NCI-H2081 (cell line): ENCODE results near the gene PBX2.
"Not testable (repeated sequence)": the region's sequence is repeated elsewhere in the genome, so short reads cannot be mapped to it uniquely, and the experiment has no call there.

Source experiments
- DNase-seq, 2 experiments: peaks; one replicate each; lab custom pipeline; 2025; lab: John Stamatoyannopoulos, UW

Gene PBX2

GRCh38 chr6:32190054-32190851 is at the start of gene PBX2:
Gene PBX2 (minus strand): TSS chr6:32190202. CDS start chr6:32189915, 287 bp downstream.
- DNase-seq = peak; percentile 66 to 71

DNA sequence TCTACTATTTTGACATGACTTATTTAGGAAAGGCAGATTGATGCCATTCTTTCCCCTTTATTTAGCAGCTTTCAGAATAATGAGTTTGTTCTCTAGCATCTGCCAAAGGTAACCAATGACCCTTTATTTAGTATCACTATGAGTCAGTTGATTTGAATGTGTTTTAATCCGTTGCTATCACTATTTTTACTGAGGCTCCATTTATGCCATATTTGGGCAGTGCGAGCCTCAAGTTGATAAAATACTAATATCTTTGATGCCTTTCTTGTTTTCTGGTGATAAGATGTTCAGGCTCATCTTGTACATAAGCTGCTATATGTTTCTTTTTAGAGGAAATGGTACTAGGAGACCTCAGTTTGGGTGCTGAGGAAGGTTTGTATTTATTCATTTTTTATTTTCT is 49.5 kb upstream of the PBX2 start:
- no peak for DNase-seq

GRCh38 chr6:32234934-32235333 is 44.9 kb upstream of the PBX2 start:
- DNase-seq = no peak

- DNase-seq = no peak
These were observed 36.4 kb upstream of the PBX2 start for GRCh38 chr6:32226434-32226833.

DNA sequence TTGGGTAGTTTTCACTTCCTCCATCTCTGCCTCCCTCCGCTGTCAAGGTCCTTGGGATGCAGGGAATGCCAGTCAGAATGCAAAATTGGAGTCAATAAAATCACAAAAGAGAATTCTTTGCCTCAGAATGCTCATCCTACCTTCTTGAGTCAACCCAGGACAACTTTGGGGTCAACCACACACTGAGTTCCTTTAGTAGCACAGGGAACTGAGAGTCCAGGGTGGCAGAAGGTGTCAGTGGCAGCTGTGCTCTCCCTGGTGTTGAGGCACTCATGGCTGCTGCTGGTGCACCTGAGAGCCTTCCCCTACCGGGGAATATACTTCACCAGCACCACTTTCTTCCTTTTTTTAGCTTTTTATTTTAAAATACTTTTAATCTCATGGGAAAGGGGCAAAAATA is 34.7 kb upstream of the PBX2 start:
- no peak for DNase-seq

- DNase-seq = no peak
These were observed 33.5 kb upstream of the PBX2 start, which contains the start of gene NOTCH4 for GRCh38 chr6:32223258-32224235. Gene NOTCH4 (minus strand): TSS chr6:32224067. CDS start chr6:32223928, 139 bp downstream.

DNA sequence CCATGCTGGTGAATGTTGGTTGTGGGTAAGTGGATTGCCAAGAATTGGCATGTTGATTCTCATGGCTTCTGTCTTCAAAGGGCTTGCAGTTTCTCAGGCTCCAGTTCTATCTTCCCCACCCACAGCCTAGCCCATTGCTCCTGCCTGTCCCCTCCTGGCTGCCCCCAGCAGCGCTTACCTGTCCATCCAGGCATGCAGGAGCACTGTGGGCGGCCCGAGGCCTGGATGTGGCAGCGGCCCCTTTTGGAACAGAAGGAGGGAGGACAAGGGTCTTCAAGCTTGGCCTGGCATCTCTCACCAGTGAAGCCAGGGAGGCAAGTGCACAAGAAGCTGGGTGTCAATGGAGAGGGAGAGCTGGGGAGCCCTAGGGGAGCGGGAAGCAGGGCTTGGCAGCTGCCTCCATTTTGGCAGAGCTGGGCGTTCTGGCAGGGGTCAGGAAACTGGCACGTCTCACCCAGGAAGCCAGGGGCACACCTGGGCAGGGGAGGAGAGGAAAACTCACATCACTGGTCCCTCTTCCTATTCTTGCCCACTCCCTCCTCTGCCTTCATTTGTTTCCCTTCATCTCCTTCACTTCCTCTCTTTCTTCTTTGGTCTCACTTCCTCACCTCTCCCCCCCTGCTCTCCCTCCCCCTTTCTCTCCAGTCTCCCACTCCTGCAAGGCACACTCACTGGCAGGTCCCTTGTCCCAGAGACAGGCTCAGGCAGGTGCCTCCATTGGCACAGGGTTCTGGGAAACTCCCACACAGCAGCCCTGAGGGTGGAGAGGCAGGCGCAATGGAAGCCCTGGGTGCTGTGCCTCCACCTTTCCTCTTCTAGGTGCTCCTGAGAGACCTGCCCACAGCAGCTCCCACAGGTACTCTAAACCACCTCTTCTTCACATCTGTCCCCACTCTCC is 32.6 kb upstream of the PBX2 start:
- no peak for DNase-seq

GRCh38 chr6:32220021-32220420 is 30.0 kb upstream of the PBX2 start:
- no peak for DNase-seq

GRCh38 chr6:32218167-32218566 is 28.2 kb upstream of the PBX2 start:
- no peak for DNase-seq

DNA sequence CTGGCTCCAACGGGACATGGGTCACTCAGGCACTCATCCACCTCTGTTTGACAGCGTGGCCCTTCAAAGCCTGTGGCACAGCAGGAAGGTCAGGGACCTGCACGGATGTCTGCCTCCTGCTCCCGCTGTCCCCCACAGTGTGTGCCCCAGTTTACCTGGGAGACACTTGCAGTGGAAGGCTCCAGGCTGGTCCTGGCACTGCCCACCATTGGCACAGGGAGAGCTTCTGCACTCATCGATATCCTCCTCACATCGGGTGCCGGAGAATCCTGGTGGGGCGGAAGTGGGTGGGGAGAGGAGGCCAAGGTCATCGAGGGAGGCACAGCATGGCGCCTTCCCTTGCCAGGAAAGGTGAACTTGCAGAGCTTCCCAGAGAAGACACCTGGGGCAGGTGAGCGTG is 27.0 kb upstream of the PBX2 start:
- DNase-seq = no peak

- DNase-seq = no peak
These were observed 26.3 kb upstream of the PBX2 start for GRCh38 chr6:32216285-32216684.

DNA sequence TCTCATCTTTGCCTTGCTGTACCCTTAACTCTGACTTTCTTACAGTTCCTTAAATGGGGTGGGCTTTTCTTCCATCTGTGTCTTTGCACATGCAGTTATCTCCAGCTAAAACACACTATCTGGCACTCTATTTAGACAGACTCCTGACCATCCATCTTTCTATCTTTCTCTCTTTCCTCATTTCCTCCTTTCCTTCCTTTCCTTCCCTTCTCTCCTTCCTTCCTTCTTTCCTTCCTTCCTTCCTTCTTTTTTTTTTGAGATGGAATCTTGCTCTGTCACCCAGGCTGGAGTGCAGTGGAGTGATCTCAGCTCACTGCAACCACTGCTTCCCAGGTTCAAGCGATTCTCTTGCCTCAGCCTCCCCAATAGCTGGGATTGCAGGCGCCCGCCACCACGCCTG is 25.6 kb upstream of the PBX2 start:
- no peak for DNase-seq

DNA sequence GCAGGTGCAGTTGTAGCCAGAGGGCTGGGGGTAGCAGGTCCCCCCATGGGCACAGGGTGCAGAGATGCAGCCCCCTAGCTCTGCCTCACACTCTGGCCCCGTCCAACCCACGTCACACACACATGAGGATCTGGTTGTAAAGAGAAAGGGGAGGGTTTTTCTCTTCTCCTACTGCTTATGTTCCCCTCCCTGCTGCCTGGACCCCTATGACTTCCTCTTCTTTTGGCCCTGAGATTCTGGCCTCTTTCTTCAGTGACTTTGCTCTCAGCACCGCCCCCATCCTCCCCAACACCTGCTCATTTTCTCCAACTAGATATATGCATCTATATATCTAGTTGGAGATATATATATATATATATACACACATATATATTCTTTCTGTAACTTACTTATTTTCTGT is 24.1 kb upstream of the PBX2 start:
- no peak for DNase-seq

- no peak for DNase-seq
These were observed 23.6 kb upstream of the PBX2 start for GRCh38 chr6:32213649-32214048.

DNA sequence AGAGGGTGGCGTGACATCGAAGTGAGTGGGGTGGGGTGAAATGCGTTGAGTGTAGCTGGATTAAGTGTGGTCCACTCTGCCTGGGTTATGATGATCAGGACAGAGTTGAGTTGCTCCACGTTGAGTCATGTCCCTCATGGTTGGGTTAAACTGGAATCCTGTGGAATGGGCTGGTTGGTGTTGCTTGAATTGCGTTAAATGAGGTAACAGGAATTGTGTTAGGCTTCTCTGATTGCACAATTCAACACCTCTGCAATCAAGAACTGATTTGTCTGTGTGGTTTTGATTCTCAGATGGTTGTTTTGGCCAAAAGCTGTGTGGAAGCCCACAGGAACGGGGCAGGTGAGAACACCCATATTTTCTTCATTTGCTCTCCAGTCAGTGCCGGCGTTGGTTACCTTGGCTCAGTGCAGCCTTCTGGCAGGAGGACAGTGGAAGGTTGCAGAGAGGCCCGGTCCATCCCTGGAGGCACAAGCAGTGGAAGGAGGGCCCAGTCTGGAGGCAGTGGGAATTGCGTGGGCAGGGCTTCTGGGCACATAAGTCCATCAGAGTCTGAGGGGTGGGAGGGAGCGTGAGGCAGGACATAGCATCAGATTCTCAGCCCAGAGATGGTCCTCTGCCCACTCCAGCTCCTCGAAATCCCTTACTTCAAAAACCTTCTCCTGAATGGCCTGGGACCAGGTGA is 22.2 kb upstream of the PBX2 start:
- DNase-seq = no peak

GRCh38 chr6:32211432-32211831 is 21.4 kb upstream of the PBX2 start:
- DNase-seq = not testable (repeated sequence)

DNA sequence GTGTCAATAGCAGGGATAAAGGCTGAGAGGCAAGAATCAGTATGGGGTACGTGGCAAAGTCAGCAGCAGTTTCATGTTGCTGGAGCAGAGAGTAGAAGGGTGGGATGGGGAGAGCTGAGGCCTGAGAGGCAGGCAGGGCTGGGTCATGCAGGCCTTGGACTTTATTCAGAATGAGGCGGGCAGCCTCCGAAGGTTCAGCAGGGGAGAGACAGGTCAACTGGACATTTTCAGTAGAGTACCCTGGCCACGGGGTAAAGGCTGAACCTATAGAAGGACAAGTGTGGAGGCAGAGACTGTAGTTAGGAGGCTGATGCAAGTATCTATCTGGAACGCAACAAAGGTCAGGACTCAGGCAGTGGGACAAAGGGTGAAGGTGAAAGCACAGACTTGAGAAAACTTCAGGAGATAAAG is 20.2 kb upstream of the PBX2 start:
- DNase-seq = no peak

GRCh38 chr6:32208996-32209395 is 19.0 kb upstream of the PBX2 start:
- DNase-seq = no peak

GRCh38 chr6:32204268-32204715 is 14.3 kb upstream of the PBX2 start:
- DNase-seq = no peak

DNA sequence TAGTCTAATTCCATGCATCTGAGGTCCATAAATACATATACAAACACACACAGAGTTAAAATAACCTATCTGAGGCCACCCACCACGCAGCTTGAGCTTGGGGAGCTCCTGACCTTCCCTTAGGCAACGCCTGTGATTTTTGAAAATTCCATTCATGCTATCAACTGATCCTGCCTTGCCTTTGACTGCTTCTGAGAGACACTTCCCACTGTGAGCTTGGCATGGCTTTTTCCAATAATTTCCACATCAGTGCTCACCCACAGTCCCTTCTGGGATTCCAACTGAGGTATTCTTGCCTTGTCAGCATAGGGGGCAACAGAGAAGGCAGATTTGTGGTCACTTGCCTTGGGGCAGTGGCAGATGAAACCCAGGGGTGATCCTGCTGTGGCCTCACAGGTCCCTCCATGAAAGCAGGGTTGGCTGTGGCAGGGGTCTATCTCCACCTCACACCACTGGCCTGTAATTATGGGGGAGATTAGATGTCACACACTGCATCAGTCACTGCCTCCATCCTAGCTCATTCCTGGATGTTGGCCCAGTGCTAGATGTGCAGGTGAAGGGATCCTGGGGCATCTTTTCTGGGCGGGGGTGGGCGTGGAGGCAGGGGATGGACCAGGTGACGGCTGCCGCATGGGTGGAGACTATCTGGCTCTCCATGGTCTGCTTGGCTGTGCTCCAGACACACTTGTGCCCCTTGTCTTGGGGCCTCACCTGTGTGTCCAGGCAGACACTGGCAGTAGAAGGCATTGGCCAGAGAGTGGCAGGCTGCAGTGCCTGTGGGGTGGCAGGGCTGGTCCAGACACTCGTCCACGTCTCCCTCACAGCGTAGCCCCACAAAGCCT is 13.6 kb upstream of the PBX2 start:
- peak; percentile 13 to 25 for DNase-seq
